ENCODE results near the gene TES.

Gene TES

GRCh38 chr7:116219834-116220233, 9.5 kb downstream of the TES start:
- H3K9me3 ChIP-seq (ENCODE audit: control insufficient read depth, insufficient read depth, low read depth, low read length): no peaks in the 10 kb centered on the region
- H3K36me3 ChIP-seq (ENCODE audit: control insufficient read depth, insufficient read depth, low read length): no peaks in the 10 kb centered on the region
- H3K27ac ChIP-seq (ENCODE audit: low read depth, low read length): no peak overlapping the region
- H3K4me1 ChIP-seq (ENCODE audit: control insufficient read depth, insufficient read depth, low read length): peaks cover 17% of the 10 kb centered on the region
- H3K9ac ChIP-seq (ENCODE audit: low read length): no peak overlapping the region
- H3K27me3 ChIP-seq (ENCODE audit: control insufficient read depth, insufficient read depth, low read length): no peaks in the 10 kb centered on the region
- H3K4me3 ChIP-seq (ENCODE audit: low read depth, low read length): no peak overlapping the region

- no peaks in the 10 kb centered on the region for H3K9me3 ChIP-seq (ENCODE audit: control insufficient read depth, insufficient read depth, low read depth, low read length)
- H3K36me3 ChIP-seq (ENCODE audit: control insufficient read depth, insufficient read depth, low read length): no peaks in the 10 kb centered on the region
- H3K4me1 ChIP-seq (ENCODE audit: control insufficient read depth, insufficient read depth, low read length): peaks cover 17% of the 10 kb centered on the region
- H3K4me3 ChIP-seq (ENCODE audit: low read depth, low read length): no peak overlapping the region
- H3K27ac ChIP-seq (ENCODE audit: low read depth, low read length): no peak overlapping the region
- H3K27me3 ChIP-seq (ENCODE audit: control insufficient read depth, insufficient read depth, low read length): no peaks in the 10 kb centered on the region
- no peak overlapping the region for H3K9ac ChIP-seq (ENCODE audit: low read length)
Observed at GRCh38 chr7:116222501-116222900, 12.2 kb downstream of the TES start.

- Histone ChIP-seq H3K36me3 (ENCODE audit: control insufficient read depth, insufficient read depth, low read length) (no peaks in the 10 kb centered on the region), H3K27ac (ENCODE audit: low read depth, low read length) (no peak overlapping the region), H3K9ac (ENCODE audit: low read length) (no peak overlapping the region), H3K9me3 (ENCODE audit: control insufficient read depth, insufficient read depth, low read depth, low read length) (no peaks in the 10 kb centered on the region), H3K4me3 (ENCODE audit: low read depth, low read length) (no peak overlapping the region), H3K4me1 (ENCODE audit: control insufficient read depth, insufficient read depth, low read length) (peaks cover 17% of the 10 kb centered on the region), H3K27me3 (ENCODE audit: control insufficient read depth, insufficient read depth, low read length) (no peaks in the 10 kb centered on the region)
Observed at GRCh38 chr7:116223588-116223987, 13.2 kb downstream of the TES start.

GRCh38 chr7:116224492-116225098, 14.3 kb downstream of the TES start:
- Histone ChIP-seq H3K9me3 (ENCODE audit: control insufficient read depth, insufficient read depth, low read depth, low read length) (no peaks in the 10 kb centered on the region), H3K9ac (ENCODE audit: low read length) (no peak overlapping the region), H3K27ac (ENCODE audit: low read depth, low read length) (no peak overlapping the region), H3K4me3 (ENCODE audit: low read depth, low read length) (no peak overlapping the region), H3K27me3 (ENCODE audit: control insufficient read depth, insufficient read depth, low read length) (no peaks in the 10 kb centered on the region), H3K4me1 (ENCODE audit: control insufficient read depth, insufficient read depth, low read length) (peaks cover 17% of the 10 kb centered on the region), H3K36me3 (ENCODE audit: control insufficient read depth, insufficient read depth, low read length) (no peaks in the 10 kb centered on the region)

- no peak overlapping the region for H3K27ac ChIP-seq (ENCODE audit: low read depth, low read length)
- H3K4me1 ChIP-seq (ENCODE audit: control insufficient read depth, insufficient read depth, low read length): peaks cover 26% of the 10 kb centered on the region
- H3K9me3 ChIP-seq (ENCODE audit: control insufficient read depth, insufficient read depth, low read depth, low read length): no peaks in the 10 kb centered on the region
- no peak overlapping the region for H3K4me3 ChIP-seq (ENCODE audit: low read depth, low read length)
- H3K9ac ChIP-seq (ENCODE audit: low read length): no peak overlapping the region
- H3K27me3 ChIP-seq (ENCODE audit: control insufficient read depth, insufficient read depth, low read length): no peaks in the 10 kb centered on the region
- no peaks in the 10 kb centered on the region for H3K36me3 ChIP-seq (ENCODE audit: control insufficient read depth, insufficient read depth, low read length)
Observed at GRCh38 chr7:116225860-116226259, 15.5 kb downstream of the TES start.

GRCh38 chr7:116226664-116227063, 16.3 kb downstream of the TES start:
- Histone ChIP-seq H3K27me3 (ENCODE audit: control insufficient read depth, insufficient read depth, low read length) (no peaks in the 10 kb centered on the region), H3K4me1 (ENCODE audit: control insufficient read depth, insufficient read depth, low read length) (peaks cover 31% of the 10 kb centered on the region), H3K27ac (ENCODE audit: low read depth, low read length) (no peak overlapping the region), H3K9ac (ENCODE audit: low read length) (no peak overlapping the region), H3K4me3 (ENCODE audit: low read depth, low read length) (no peak overlapping the region), H3K9me3 (ENCODE audit: control insufficient read depth, insufficient read depth, low read depth, low read length) (no peaks in the 10 kb centered on the region), H3K36me3 (ENCODE audit: control insufficient read depth, insufficient read depth, low read length) (no peaks in the 10 kb centered on the region)

- no peaks in the 10 kb centered on the region for H3K27me3 ChIP-seq (ENCODE audit: control insufficient read depth, insufficient read depth, low read length)
- no peaks in the 10 kb centered on the region for H3K36me3 ChIP-seq (ENCODE audit: control insufficient read depth, insufficient read depth, low read length)
- no peak overlapping the region for H3K27ac ChIP-seq (ENCODE audit: low read depth, low read length)
- H3K4me3 ChIP-seq (ENCODE audit: low read depth, low read length): no peak overlapping the region
- H3K4me1 ChIP-seq (ENCODE audit: control insufficient read depth, insufficient read depth, low read length): peaks cover 30% of the 10 kb centered on the region
- no peak overlapping the region for H3K9ac ChIP-seq (ENCODE audit: low read length)
- no peaks in the 10 kb centered on the region for H3K9me3 ChIP-seq (ENCODE audit: control insufficient read depth, insufficient read depth, low read depth, low read length)
Observed at GRCh38 chr7:116227678-116228239, 17.4 kb downstream of the TES start.

- Histone ChIP-seq H3K9ac (ENCODE audit: low read length) (no peak overlapping the region), H3K27ac (ENCODE audit: low read depth, low read length) (no peak overlapping the region), H3K36me3 (ENCODE audit: control insufficient read depth, insufficient read depth, low read length) (no peaks in the 10 kb centered on the region), H3K4me3 (ENCODE audit: low read depth, low read length) (no peak overlapping the region), H3K27me3 (ENCODE audit: control insufficient read depth, insufficient read depth, low read length) (no peaks in the 10 kb centered on the region), H3K4me1 (ENCODE audit: control insufficient read depth, insufficient read depth, low read length) (peaks cover 30% of the 10 kb centered on the region), H3K9me3 (ENCODE audit: control insufficient read depth, insufficient read depth, low read depth, low read length) (no peaks in the 10 kb centered on the region)
Observed at GRCh38 chr7:116228241-116228640, 17.9 kb downstream of the TES start.

- H3K9me3 ChIP-seq (ENCODE audit: control insufficient read depth, insufficient read depth, low read depth, low read length): no peaks in the 10 kb centered on the region
- peaks cover 22% of the 10 kb centered on the region for H3K4me1 ChIP-seq (ENCODE audit: control insufficient read depth, insufficient read depth, low read length)
- no peak overlapping the region for H3K9ac ChIP-seq (ENCODE audit: low read length)
- H3K4me3 ChIP-seq (ENCODE audit: low read depth, low read length): no peak overlapping the region
- no peaks in the 10 kb centered on the region for H3K27me3 ChIP-seq (ENCODE audit: control insufficient read depth, insufficient read depth, low read length)
- no peaks in the 10 kb centered on the region for H3K36me3 ChIP-seq (ENCODE audit: control insufficient read depth, insufficient read depth, low read length)
- H3K27ac ChIP-seq (ENCODE audit: low read depth, low read length): no peak overlapping the region
Observed at GRCh38 chr7:116229366-116229765, 19.0 kb downstream of the TES start.

- Histone ChIP-seq H3K4me1 (ENCODE audit: control insufficient read depth, insufficient read depth, low read length) (peaks cover 20% of the 10 kb centered on the region), H3K36me3 (ENCODE audit: control insufficient read depth, insufficient read depth, low read length) (no peaks in the 10 kb centered on the region), H3K9me3 (ENCODE audit: control insufficient read depth, insufficient read depth, low read depth, low read length) (no peaks in the 10 kb centered on the region), H3K4me3 (ENCODE audit: low read depth, low read length) (no peak overlapping the region), H3K27me3 (ENCODE audit: control insufficient read depth, insufficient read depth, low read length) (no peaks in the 10 kb centered on the region), H3K9ac (ENCODE audit: low read length) (no peak overlapping the region), H3K27ac (ENCODE audit: low read depth, low read length) (no peak overlapping the region)
Observed at GRCh38 chr7:116230191-116231005, 20.1 kb downstream of the TES start.

GRCh38 chr7:116231543-116231942, 21.2 kb downstream of the TES start:
- H3K27me3 ChIP-seq (ENCODE audit: control insufficient read depth, insufficient read depth, low read length): no peaks in the 10 kb centered on the region
- peak overlapping the region; percentile 46 for H3K27ac ChIP-seq (ENCODE audit: low read depth, low read length)
- peaks cover 20% of the 10 kb centered on the region for H3K4me1 ChIP-seq (ENCODE audit: control insufficient read depth, insufficient read depth, low read length)
- H3K36me3 ChIP-seq (ENCODE audit: control insufficient read depth, insufficient read depth, low read length): 0 out of 2 replicates have a peak, but pooled peaks cover under 1% of the 10 kb centered on the region
- H3K4me3 ChIP-seq (ENCODE audit: low read depth, low read length): no peak overlapping the region
- no peaks in the 10 kb centered on the region for H3K9me3 ChIP-seq (ENCODE audit: control insufficient read depth, insufficient read depth, low read depth, low read length)
- no peak overlapping the region for H3K9ac ChIP-seq (ENCODE audit: low read length)
